Measurements from ENCODE around the gene RBP3.

DNA sequence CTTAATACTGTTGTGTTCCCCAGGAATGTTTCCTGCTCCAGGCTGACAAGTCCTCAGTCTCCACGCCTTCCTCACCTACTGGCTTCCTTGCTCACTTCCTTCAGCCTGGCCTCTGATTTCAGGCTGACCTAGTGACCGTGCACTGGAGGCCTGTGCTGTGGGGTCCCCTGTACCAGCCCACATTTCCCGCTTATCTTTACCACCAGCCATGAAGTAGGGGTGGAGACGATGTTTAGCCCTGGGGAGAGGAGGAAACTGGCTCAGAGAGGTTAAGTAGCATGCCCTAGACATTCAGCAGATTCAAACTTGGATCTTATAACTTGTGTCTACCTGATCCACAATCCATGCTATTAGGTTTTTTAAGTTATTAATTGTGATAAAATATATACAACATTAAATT lies 40.7 kb downstream of the RBP3 start:
- TF ChIP-seq CTCF (IDR thresholded peaks at IDR 0.05; ENCODE audit: low read length) (no peak), EZH2 (optimal IDR thresholded peaks at IDR 0.05; ENCODE audit: low read depth, low read length) (no peak), EZH2phosphoT487 (IDR thresholded peaks at IDR 0.05; ENCODE audit: low read length) (no peak)
